IPS-18a (cell line): ENCODE results near the gene PCGF5.
"Not testable (repeated sequence)": the region's sequence is repeated elsewhere in the genome, so short reads cannot be mapped to it uniquely, and the experiment has no call there.

ENCODE experiments used
- H3K27ac ChIP-seq: one replicate; pipeline ENCODE4 v1.5.1; 2013; ENCODE audit warnings: low read length
- H3K27me3 ChIP-seq: one replicate; pipeline ENCODE4 v1.6.1; 2013; ENCODE audit warnings: mild to moderate bottlenecking, low read length; ENCODE audit not compliant: control insufficient read depth, insufficient read depth
- H3K36me3 ChIP-seq: one replicate; pipeline ENCODE4 v1.6.1; 2013; ENCODE audit warnings: low read depth, low read length; ENCODE audit not compliant: control insufficient read depth
- H3K4me1 ChIP-seq: one replicate; pipeline ENCODE4 v1.6.1; 2013; ENCODE audit warnings: low read depth, low read length; ENCODE audit not compliant: control insufficient read depth
- H3K4me3 ChIP-seq: one replicate; pipeline ENCODE4 v1.5.1; 2013; ENCODE audit warnings: low read length
- H3K9ac ChIP-seq: one replicate; pipeline ENCODE4 v1.6.1; 2013; ENCODE audit warnings: mild to moderate bottlenecking, low read length, moderate library complexity
- H3K9me3 ChIP-seq: one replicate; pipeline ENCODE4 v1.6.1; 2013; ENCODE audit warnings: low read depth, low read length; ENCODE audit not compliant: control insufficient read depth

Gene PCGF5

DNA sequence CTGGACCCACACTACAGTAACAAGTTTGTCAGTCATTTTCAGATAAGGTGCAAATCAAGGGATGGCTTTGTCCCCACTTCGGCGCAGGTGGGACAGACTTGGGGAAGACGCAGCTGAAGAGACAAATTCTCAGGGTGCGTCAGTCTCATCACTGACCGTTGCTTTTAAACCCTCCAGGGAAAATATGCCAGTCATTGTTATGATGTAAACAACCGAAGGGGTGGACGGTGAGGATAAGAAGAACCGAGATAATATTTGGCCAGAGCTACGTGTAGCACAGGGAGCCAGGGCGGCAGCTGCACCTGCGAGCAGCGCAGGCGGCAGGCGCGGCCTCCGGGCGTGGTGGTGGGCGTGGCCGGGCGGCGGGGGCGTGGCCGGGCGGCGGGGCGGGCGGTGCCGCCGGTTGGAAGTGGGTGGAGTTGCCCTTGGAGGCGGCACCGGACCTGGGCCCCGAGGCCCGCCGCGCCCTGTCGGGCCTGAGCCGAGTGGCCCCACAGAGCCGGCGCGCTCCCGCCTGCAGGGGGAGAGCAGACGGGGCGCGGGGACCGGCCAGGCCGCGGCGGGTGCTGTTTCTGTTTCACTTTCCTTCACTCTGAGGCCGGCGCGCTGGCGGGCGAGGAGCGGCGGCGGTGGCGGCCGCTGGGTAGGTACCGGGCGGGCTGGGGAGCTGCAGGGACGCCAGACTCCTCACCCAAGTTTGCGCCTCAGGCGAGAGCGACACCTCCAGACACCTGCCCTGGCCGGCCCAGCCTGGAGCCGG is at the start of gene PCGF5:
PCGF5 (plus strand) TSS at position 470 of the 760 bp plus-strand sequence. CDS start 2,209 bp downstream, outside the sequence.
- Histone ChIP-seq H3K4me1 (no peaks in the 10 kb centered on the region), H3K9ac (peak within 1 kb of the TSS; percentile 54), H3K9me3 (no peaks in the 10 kb centered on the region), H3K27me3 (peaks cover 49% of the 10 kb centered on the region), H3K27ac (no peak within 1 kb of the TSS), H3K4me3 (peak within 1 kb of the TSS; percentile 80), H3K36me3 (no peaks in the 10 kb centered on the region)

- Histone ChIP-seq H3K9me3 (no peaks in the 10 kb centered on the region), H3K9ac (no peak overlapping the region), H3K27me3 (peaks cover 16% of the 10 kb centered on the region), H3K4me1 (no peaks in the 10 kb centered on the region), H3K4me3 (no peak overlapping the region), H3K27ac (no peak overlapping the region), H3K36me3 (no peaks in the 10 kb centered on the region)
These were observed 49.0 kb upstream of the PCGF5 start for GRCh38 chr10:91171485-91171884.

DNA sequence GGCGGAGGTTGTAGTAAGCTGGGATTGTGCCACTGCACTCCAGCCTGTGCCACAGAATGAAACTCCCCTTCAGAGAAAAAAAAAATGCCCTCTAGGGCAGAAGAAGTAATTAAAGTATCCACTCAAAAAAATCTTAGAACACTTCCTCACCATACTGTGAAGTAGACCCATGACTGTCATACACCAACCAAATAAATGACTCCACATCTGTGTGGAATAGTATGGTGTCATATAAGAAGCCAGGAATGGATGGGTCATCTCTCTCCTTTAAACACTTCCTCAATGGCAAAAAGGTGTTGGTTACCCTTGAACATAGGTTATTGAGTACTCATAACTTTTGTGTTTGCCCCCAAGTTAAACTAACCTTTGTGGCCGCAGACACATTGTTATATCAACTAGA is 48.1 kb upstream of the PCGF5 start:
- Histone ChIP-seq H3K27ac (no peak overlapping the region), H3K27me3 (peaks cover 7% of the 10 kb centered on the region), H3K4me1 (no peaks in the 10 kb centered on the region), H3K4me3 (no peak overlapping the region), H3K9ac (no peak overlapping the region), H3K36me3 (no peaks in the 10 kb centered on the region), H3K9me3 (no peaks in the 10 kb centered on the region)

- Histone ChIP-seq H3K27ac (no peak overlapping the region), H3K9me3 (no peaks in the 10 kb centered on the region), H3K36me3 (no peaks in the 10 kb centered on the region), H3K27me3 (no peaks in the 10 kb centered on the region), H3K9ac (no peak overlapping the region), H3K4me1 (no peaks in the 10 kb centered on the region), H3K4me3 (no peak overlapping the region)
These were observed 35.1 kb upstream of the PCGF5 start for GRCh38 chr10:91185239-91185875.

DNA sequence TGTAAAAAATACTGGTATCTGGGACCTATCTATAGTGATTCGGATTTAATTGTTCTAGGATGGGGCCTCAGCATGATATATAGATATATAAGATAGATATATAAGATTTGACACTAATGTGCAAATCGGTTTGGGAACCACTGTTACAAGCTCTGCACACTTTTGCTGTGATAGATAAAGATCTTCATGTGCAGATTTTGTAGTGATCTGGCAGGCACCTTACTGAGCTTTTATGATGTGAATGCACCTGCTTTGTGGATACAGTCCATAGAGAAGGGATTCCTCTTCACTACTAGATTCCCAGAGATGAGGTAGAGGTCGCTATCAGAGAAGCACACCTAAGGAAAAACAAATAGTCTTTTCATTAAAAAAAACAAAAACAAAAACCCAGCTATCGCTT is 33.3 kb upstream of the PCGF5 start:
- Histone ChIP-seq H3K4me3 (no peak overlapping the region), H3K27ac (no peak overlapping the region), H3K9me3 (no peaks in the 10 kb centered on the region), H3K36me3 (no peaks in the 10 kb centered on the region), H3K27me3 (no peaks in the 10 kb centered on the region), H3K9ac (no peak overlapping the region), H3K4me1 (no peaks in the 10 kb centered on the region)

DNA sequence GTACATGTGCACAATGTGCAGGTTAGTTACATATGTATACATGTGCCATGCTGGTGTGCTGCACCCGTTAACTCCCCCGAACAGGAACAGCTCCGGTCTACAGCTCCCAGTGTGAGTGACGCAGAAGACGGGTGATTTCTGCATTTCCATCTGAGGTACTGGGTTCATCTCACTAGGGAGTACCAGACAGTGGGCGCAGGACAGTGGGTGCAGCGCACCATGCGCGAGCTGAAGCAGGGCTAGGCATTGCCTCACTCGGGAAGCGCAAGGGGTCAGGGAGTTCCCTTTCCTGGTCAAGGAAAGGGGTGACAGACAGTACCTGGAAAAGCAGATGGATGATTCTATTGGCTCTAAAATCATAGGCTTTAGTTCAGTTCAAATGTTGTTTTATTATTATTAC is 32.5 kb upstream of the PCGF5 start:
- not testable (repeated sequence) for H3K4me1 ChIP-seq, H3K36me3 ChIP-seq, H3K27me3 ChIP-seq, H3K9ac ChIP-seq, H3K27ac ChIP-seq, H3K9me3 ChIP-seq, H3K4me3 ChIP-seq

DNA sequence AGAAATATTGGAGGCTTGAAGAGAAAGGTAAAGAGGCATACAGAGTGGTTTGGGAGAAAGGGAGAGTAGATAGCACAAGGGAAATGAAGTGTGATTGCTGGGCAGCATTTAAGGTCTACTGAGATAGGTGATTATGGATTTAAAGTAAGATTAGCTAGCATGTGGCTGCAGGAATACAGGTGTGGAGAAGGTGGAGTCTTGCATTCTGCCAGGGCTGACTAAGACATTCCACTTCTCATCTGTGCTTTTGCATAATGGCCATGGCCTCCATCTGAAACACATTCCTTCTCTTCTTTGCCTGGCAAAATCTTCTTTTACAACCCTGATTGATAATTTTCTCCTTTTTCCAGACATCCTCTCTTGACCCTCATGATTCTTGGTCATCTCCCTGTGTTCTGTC is 31.6 kb upstream of the PCGF5 start:
- Histone ChIP-seq H3K27ac (no peak overlapping the region), H3K9me3 (no peaks in the 10 kb centered on the region), H3K4me1 (no peaks in the 10 kb centered on the region), H3K27me3 (no peaks in the 10 kb centered on the region), H3K4me3 (no peak overlapping the region), H3K9ac (no peak overlapping the region), H3K36me3 (no peaks in the 10 kb centered on the region)

DNA sequence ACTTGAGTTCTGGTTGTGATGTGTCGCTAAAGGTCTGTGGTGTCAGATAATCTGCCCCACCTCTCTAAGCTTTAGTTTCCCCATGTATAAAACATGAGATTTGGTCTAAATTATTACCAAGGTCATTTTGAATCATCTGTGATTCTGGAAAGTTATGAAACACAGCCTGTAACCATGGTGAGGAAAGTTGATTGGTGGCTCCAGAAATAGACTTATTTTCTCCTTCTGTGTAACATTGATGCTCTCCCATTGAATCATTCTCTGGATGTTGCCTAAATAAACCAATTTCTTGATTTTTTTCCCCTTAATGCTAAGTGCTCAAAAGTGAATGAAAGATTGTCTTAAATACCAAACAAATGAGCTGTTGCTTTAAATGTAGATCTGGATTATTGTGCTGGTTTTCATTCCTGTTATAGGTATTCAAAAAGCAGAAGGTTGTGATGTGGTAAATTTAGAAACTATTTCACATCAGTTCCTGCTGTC is 30.0 kb upstream of the PCGF5 start:
- H3K4me1 ChIP-seq = no peaks in the 10 kb centered on the region
- no peak overlapping the region for H3K9ac ChIP-seq
- H3K27me3 ChIP-seq = no peaks in the 10 kb centered on the region
- H3K4me3 ChIP-seq = no peak overlapping the region
- H3K9me3 ChIP-seq = no peaks in the 10 kb centered on the region
- H3K27ac ChIP-seq = no peak overlapping the region
- no peaks in the 10 kb centered on the region for H3K36me3 ChIP-seq

DNA sequence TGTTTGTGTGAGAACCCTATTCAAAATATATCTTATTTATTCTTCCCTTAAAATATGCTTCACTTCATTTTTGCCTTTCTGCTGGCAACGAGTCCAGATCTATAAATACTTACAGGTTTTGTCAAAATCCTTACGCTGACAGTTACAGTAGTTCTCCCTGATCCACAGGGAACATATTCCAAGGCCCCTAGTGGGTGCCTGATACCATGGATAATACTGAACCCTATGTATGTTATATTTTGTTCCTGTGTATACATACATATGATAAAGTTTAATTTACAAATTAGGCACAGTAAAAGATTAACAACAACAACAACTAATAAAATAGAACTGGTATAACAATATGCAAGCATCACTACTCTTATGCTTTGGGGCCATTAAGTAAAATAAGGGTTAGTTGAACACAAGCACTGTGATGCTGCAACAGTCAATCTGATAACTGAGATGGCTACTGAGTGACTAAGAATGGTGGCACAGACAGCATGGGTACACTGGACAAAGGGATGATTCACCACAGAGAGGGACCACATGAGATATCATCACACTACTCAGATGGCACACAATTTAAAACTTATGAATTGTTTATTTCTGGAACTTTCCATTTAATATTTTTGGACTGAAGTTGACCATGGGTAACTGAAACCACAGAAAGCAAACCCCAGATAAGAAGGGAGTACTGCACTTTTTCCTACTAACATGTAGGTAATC is 29.4 kb upstream of the PCGF5 start:
- no peaks in the 10 kb centered on the region for H3K27me3 ChIP-seq
- H3K9me3 ChIP-seq = no peaks in the 10 kb centered on the region
- no peak overlapping the region for H3K4me3 ChIP-seq
- H3K4me1 ChIP-seq = no peaks in the 10 kb centered on the region
- H3K36me3 ChIP-seq = no peaks in the 10 kb centered on the region
- no peak overlapping the region for H3K9ac ChIP-seq
- no peak overlapping the region for H3K27ac ChIP-seq

- Histone ChIP-seq H3K4me3 (no peak overlapping the region), H3K9ac (no peak overlapping the region), H3K27me3 (no peaks in the 10 kb centered on the region), H3K9me3 (no peaks in the 10 kb centered on the region), H3K27ac (no peak overlapping the region), H3K4me1 (no peaks in the 10 kb centered on the region), H3K36me3 (no peaks in the 10 kb centered on the region)
These were observed 28.9 kb upstream of the PCGF5 start for GRCh38 chr10:91191584-91191919.

DNA sequence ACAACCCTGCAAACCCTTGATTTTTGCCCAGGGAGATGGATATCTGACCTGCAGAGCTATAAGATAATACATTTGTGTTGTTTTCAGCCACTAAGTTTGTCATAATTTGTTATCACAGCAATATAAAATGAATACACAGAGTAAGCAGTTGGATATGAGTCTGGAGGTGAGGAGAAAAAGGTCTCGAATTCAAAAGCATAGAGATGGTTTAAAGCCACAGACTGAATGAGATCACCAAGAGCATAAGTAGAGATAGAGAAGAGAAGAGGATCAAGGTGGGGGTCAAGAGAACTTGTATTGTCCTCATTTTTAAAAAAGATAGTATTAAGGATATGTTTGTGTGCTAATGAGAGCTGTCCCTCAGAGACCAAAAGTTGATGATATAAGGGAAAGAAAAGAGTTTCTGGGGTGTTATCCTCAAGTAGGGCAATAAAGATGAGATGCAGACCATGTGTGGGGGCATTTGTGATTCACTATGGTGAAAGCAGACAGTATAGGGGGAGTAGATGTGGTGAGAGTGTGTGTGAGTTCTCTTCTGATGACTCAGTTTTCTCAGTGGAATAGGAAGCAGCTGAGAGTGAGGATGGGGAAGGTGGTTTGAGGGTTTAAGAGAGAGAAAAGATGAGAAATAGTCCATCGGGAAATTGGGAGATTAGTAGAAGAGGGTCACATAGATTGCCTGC is 25.8 kb upstream of the PCGF5 start:
- Histone ChIP-seq H3K4me3 (no peak overlapping the region), H3K27me3 (no peaks in the 10 kb centered on the region), H3K27ac (no peak overlapping the region), H3K9ac (no peak overlapping the region), H3K36me3 (no peaks in the 10 kb centered on the region), H3K9me3 (no peaks in the 10 kb centered on the region), H3K4me1 (no peaks in the 10 kb centered on the region)
